Measurements from ENCODE around the gene PYM1. TPM values are rescaled to one million over a fixed set of nuclear protein-coding genes. Genes with fewer than 3 reads are reported as not detected.

PYM1 gene
- total and polyA plus RNA-seq, 2 of the 13 experiments (the other 11 are each of a cell fraction or from before 2014, with no cell fraction given): 44.0 to 51.8 TPM

DNA sequence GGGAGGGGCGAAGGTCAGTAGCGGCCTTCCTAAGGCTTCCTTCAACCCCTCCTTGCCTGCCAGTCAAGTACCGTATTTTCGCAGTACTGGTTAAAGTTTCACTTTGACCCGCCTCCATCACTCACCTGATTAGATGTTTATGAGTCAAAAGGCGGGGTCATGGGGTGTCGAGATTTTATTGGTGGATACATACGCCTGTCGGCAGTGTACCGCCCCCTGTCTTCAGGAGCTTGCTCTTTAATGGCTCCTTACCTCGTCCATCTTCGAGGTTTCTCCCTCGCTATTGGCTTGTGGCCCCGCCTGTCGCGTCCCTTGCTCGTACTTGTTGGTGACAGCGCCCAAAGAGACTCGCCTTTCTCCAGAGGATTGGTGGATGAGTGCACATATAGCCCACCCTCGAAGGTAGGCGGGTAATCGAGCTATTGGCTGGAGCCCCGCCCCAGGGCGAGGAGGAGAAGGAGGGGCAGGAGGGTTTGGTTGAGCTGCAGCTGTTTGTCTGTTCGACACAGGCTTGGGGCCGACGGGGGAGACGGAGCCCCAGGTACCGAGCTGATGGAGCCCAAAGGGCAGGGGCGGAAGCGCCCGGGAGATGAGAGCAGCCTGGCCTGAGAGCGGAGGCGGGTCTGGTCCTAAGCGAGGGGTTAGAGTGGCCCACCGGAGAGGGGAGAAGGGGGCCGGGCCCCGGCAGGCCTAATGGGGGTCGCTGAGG, 46.1 kb upstream of the PYM1 start, which contains the start of gene RAB5B (continued):
- TF ChIP-seq, protein P1, sequence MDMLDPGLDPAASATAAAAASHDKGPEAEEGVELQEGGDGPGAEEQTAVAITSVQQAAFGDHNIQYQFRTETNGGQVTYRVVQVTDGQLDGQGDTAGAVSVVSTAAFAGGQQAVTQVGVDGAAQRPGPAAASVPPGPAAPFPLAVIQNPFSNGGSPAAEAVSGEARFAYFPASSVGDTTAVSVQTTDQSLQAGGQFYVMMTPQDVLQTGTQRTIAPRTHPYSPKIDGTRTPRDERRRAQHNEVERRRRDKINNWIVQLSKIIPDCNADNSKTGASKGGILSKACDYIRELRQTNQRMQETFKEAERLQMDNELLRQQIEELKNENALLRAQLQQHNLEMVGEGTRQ (IDR thresholded peaks at IDR 0.05; ENCODE audit: low read depth, low read length): 0 out of 2 replicates have a peak, but pooled peaks have one; percentile 19
- TF ChIP-seq, protein P1 (CRISPR knock-in tag; IDR thresholded peaks at IDR 0.05; ENCODE audit: borderline replicate concordance): peak; percentile 25; the same call in 1 of the 2 replicates
- TF ChIP-seq ETV5 (CRISPR knock-in tag; IDR thresholded peaks at IDR 0.05; ENCODE audit: borderline replicate concordance) (peak; percentile 48; the same call in 1 of the 2 replicates), FOXK1 (CRISPR knock-in tag; IDR thresholded peaks at IDR 0.05; ENCODE audit: borderline replicate concordance, low read depth) (peak; percentile 88), HIVEP1 (CRISPR knock-in tag; IDR thresholded peaks at IDR 0.05) (peak; percentile 79), MAF1 (CRISPR knock-in tag; IDR thresholded peaks at IDR 0.05; ENCODE audit: borderline replicate concordance) (no peak), ZNF598 (CRISPR knock-in tag; IDR thresholded peaks at IDR 0.05; ENCODE audit: borderline replicate concordance) (peak; percentile 89), PAX8 (CRISPR knock-in tag; IDR thresholded peaks at IDR 0.05; ENCODE audit: borderline replicate concordance) (no peak), CENPT (CRISPR knock-in tag; IDR thresholded peaks at IDR 0.05; ENCODE audit: low read depth) (no peak), ZNF616 (CRISPR knock-in tag; IDR thresholded peaks at IDR 0.05; ENCODE audit: low read depth) (no peak), ZNF556 (CRISPR knock-in tag; IDR thresholded peaks at IDR 0.05; ENCODE audit: borderline replicate concordance) (peak; percentile 75), ZNF331 (CRISPR knock-in tag; IDR thresholded peaks at IDR 0.05) (peak; percentile 57; the same call in 1 of the 2 replicates), ZNF850 (CRISPR knock-in tag; conservative IDR thresholded peaks at IDR 0.05) (no peak)
- TF ChIP-seq, protein P2, sequence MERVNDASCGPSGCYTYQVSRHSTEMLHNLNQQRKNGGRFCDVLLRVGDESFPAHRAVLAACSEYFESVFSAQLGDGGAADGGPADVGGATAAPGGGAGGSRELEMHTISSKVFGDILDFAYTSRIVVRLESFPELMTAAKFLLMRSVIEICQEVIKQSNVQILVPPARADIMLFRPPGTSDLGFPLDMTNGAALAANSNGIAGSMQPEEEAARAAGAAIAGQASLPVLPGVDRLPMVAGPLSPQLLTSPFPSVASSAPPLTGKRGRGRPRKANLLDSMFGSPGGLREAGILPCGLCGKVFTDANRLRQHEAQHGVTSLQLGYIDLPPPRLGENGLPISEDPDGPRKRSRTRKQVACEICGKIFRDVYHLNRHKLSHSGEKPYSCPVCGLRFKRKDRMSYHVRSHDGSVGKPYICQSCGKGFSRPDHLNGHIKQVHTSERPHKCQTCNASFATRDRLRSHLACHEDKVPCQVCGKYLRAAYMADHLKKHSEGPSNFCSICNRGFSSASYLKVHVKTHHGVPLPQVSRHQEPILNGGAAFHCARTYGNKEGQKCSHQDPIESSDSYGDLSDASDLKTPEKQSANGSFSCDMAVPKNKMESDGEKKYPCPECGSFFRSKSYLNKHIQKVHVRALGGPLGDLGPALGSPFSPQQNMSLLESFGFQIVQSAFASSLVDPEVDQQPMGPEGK (CRISPR knock-in tag; IDR thresholded peaks at IDR 0.05): peak; percentile 62
- TF ChIP-seq, protein P3, sequence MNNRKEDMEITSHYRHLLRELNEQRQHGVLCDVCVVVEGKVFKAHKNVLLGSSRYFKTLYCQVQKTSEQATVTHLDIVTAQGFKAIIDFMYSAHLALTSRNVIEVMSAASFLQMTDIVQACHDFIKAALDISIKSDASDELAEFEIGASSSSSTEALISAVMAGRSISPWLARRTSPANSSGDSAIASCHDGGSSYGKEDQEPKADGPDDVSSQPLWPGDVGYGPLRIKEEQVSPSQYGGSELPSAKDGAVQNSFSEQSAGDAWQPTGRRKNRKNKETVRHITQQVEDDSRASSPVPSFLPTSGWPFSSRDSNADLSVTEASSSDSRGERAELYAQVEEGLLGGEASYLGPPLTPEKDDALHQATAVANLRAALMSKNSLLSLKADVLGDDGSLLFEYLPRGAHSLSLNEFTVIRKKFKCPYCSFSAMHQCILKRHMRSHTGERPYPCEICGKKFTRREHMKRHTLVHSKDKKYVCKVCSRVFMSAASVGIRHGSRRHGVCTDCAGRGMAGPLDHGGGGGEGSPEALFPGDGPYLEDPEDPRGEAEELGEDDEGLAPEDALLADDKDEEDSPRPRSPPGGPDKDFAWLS (CRISPR knock-in tag; IDR thresholded peaks at IDR 0.05; ENCODE audit: borderline replicate concordance): 0 out of 2 replicates have a peak, but pooled peaks have one; percentile 54
- TF ChIP-seq, protein P4, sequence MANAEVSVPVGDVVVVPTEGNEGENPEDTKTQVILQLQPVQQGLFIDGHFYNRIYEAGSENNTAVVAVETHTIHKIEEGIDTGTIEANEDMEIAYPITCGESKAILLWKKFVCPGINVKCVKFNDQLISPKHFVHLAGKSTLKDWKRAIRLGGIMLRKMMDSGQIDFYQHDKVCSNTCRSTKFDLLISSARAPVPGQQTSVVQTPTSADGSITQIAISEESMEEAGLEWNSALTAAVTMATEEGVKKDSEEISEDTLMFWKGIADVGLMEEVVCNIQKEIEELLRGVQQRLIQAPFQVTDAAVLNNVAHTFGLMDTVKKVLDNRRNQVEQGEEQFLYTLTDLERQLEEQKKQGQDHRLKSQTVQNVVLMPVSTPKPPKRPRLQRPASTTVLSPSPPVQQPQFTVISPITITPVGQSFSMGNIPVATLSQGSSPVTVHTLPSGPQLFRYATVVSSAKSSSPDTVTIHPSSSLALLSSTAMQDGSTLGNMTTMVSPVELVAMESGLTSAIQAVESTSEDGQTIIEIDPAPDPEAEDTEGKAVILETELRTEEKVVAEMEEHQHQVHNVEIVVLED (CRISPR knock-in tag; IDR thresholded peaks at IDR 0.05; ENCODE audit: borderline replicate concordance): peak; percentile 68; the same call in 1 of the 2 replicates
- TF ChIP-seq, protein P5, sequence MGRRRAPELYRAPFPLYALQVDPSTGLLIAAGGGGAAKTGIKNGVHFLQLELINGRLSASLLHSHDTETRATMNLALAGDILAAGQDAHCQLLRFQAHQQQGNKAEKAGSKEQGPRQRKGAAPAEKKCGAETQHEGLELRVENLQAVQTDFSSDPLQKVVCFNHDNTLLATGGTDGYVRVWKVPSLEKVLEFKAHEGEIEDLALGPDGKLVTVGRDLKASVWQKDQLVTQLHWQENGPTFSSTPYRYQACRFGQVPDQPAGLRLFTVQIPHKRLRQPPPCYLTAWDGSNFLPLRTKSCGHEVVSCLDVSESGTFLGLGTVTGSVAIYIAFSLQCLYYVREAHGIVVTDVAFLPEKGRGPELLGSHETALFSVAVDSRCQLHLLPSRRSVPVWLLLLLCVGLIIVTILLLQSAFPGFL (CRISPR knock-in tag; IDR thresholded peaks at IDR 0.05): no peak

All from HepG2 (cell line).